Kidney (tissue), 14 donors: ENCODE results near the gene FBXL16. TPM values are rescaled to one million over a fixed set of nuclear protein-coding genes. Genes with fewer than 3 reads are reported as not detected.

Experiments
- DNase-seq, 5 donors: peaks; one replicate each; pipeline ENCODE4 v3.0.0-alpha.2; 2013 to 2020
- FAIRE-seq: peaks from 2 replicates; lab custom pipeline; 2012; peaks lifted over from hg19 to GRCh38; lab: Jason Lieb, UNC
- H3K27ac ChIP-seq, 2 donors: one replicate each; pipeline ENCODE4 v1.7.0; 2013; ENCODE audit warnings: low read depth in 2 of 2, low read length in 2 of 2, inconsistent platforms in 1 of 2
- H3K27me3 ChIP-seq: one replicate; pipeline ENCODE4 v1.7.1; 2013; ENCODE audit warnings: low read length, inconsistent platforms; ENCODE audit not compliant: control insufficient read depth, insufficient read depth
- H3K36me3 ChIP-seq, 3 donors: one replicate each; pipeline versions ENCODE4 v1.7.0 to v1.7.1; 2013; ENCODE audit warnings: low read length in 3 of 3, control low read depth in 1 of 3, inconsistent platforms in 1 of 3; ENCODE audit not compliant: insufficient read depth in 3 of 3, control insufficient read depth in 2 of 3
- H3K4me1 ChIP-seq, 3 donors: one replicate each; pipeline versions ENCODE4 v1.7.0 to v1.7.1; 2013; ENCODE audit warnings: low read length in 3 of 3, inconsistent platforms in 1 of 3, low read depth in 1 of 3; ENCODE audit not compliant: control insufficient read depth in 2 of 3, insufficient read depth in 2 of 3
- H3K4me3 ChIP-seq, 3 donors: one replicate each; pipeline versions ENCODE4 v1.7.0 to v1.8.1; 2013; ENCODE audit warnings: low read length in 3 of 3, control low read depth in 1 of 3, inconsistent platforms in 1 of 3
- H3K9ac ChIP-seq, 3 donors: one replicate each; pipeline versions ENCODE4 v1.7.0 to v1.7.1; 2013; ENCODE audit warnings: low read length in 3 of 3, control low read depth in 1 of 3, inconsistent platforms in 1 of 3
- H3K9me3 ChIP-seq, 3 donors: one replicate each; pipeline versions ENCODE4 v1.7.0 to v1.7.1; 2013; ENCODE audit warnings: low read length in 3 of 3, control low read depth in 1 of 3, inconsistent platforms in 1 of 3; ENCODE audit not compliant: control insufficient read depth in 2 of 3, insufficient read depth in 1 of 3
- intact Hi-C: fragments of 100-400 bp; cut with DNase I; formaldehyde crosslinking; loops from one replicate; pipeline ENCODE4 v1.11.1; 2022
- polyA plus RNA-seq: library from polyadenylated mRNA; stranded (reverse); fragments of 350-450 nt; fragmentation: Illumina TruSeq; extraction: RNeasy Lipid Tissue Mini Kit (QIAGEN cat#74804); gene quantifications from one replicate; pipeline ENCODE4 v1.2.3, GENCODE V29; 2014; ENCODE audit warnings: low read depth, low replicate concordance; ENCODE audit not compliant: insufficient read depth
- total RNA-seq: library from RNA; stranded (reverse); fragmentation: NEBNext Ultra II Directional; extraction: Animal tissue kit (Norgen Biotek cat#: 25700); gene quantifications from one replicate; pipeline ENCODE4 v1.2.1, GENCODE V29; 2021
- TF ChIP-seq, protein P1 (sequence below): IDR thresholded peaks from 3 replicates; pipeline ENCODE4 v1.5.1; 2012; ENCODE audit warnings: mild to moderate bottlenecking, moderate library complexity, borderline replicate concordance; ENCODE audit not compliant: insufficient read depth; ENCODE audit errors: extremely low read depth
- donor health status: control.
- donor health status: control.
- donor health status: control.
- donor health status: control.
- donor health status: control.
- donor health status: DM: yes; HTN: yes; CAD: no.
- donor health status: Normal renal cell carcinoma (clear cell type).

The FBXL16 gene
- total and polyA plus RNA-seq, 2 donors from 2014 or later: 12.0 to 44.9 TPM

DNA sequence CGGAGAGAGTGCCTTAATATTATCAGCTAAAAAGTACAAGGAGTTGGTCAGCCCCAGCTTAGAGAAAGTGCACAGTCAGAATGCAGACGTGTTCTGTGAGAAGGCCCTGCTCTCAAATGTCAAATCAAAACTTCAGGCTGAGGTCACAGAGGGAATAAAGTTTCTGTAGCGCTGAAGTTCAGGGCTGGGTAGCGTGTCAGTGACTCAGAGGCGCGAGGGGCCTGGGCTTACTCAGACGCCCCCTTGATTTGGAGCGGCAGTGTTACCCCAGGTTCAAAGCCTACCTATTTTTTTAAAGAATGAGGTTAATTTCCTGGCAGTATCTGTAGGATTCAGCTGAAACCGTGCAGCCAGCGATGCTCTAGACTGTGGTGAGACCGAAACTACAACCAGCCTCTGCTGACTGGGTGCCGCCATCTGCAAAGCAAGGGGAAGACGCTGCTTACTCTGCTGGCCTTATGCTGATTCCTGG, 30.4 kb upstream of the FBXL16 start:
- TF ChIP-seq, protein P1, sequence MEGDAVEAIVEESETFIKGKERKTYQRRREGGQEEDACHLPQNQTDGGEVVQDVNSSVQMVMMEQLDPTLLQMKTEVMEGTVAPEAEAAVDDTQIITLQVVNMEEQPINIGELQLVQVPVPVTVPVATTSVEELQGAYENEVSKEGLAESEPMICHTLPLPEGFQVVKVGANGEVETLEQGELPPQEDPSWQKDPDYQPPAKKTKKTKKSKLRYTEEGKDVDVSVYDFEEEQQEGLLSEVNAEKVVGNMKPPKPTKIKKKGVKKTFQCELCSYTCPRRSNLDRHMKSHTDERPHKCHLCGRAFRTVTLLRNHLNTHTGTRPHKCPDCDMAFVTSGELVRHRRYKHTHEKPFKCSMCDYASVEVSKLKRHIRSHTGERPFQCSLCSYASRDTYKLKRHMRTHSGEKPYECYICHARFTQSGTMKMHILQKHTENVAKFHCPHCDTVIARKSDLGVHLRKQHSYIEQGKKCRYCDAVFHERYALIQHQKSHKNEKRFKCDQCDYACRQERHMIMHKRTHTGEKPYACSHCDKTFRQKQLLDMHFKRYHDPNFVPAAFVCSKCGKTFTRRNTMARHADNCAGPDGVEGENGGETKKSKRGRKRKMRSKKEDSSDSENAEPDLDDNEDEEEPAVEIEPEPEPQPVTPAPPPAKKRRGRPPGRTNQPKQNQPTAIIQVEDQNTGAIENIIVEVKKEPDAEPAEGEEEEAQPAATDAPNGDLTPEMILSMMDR: no peak
- Histone ChIP-seq H3K4me1 (peaks cover 0 to 9% (median 0%) of the 10 kb centered on the region in 3 donors), H3K4me3 (no peak overlapping the region), H3K9me3 (no peaks in the 10 kb centered on the region), H3K9ac (no peak overlapping the region), H3K27ac (no peak overlapping the region), H3K36me3 (peaks cover 0 to 3% (median 0%) of the 10 kb centered on the region in 3 donors), H3K27me3 (no peaks in the 10 kb centered on the region)
- FAIRE-seq: no peak
- no peak for DNase-seq
- intact Hi-C loops: no loop called here

DNA sequence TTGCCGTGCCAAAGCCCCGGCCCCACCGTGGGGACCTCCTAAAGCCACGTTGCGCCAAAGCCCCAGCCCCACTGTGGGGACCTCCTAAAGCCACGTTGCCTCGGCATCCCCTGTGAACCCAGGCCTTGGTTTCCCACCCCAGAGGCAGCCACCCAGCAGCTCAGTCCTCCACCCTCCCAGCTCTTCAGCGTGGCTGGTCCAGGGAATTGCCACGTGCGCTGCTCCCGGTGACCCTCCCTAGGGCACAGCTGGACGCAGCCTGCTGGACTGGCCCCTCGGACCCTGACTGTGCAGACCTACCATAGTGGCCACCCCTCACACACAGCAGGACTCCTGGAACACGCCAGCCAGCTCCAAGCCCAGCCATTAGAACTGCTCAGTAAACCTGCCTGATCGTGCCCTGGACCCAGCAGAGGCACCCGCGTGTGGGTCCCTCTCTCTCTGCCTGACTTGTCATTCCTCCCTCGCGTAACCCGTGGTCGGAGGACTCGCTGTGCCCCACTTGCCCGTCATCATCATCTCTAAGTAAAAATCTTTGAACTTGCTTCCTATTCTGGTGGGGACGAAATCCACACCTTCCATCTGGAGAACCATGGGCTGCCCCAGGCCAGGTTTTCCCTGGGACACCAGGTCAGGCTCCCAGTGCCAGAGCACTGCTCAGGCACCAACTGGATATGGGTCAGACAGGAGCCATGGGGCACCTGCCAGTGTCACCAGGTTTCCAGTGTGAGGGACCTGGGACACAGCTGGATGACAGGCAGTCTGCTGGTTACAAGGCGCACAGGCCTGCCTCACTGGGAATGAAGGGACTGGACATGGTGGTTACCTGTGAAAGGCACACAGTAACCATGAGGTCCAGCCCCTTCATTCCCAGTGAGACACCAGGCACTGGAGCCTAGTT, 29.6 kb upstream of the FBXL16 start:
- peaks cover 0 to 3% (median 0%) of the 10 kb centered on the region in 3 donors for H3K36me3 ChIP-seq
- intact Hi-C loops: no loop called here
- DNase-seq (no peak), FAIRE-seq (no peak)
- H3K4me1 ChIP-seq: peaks cover 0 to 9% (median 0%) of the 10 kb centered on the region in 3 donors
- H3K27ac ChIP-seq: no peak overlapping the region
- no peaks in the 10 kb centered on the region for H3K9me3 ChIP-seq
- no peak overlapping the region for H3K9ac ChIP-seq
- H3K4me3 ChIP-seq: no peak overlapping the region
- H3K27me3 ChIP-seq: no peaks in the 10 kb centered on the region
- TF ChIP-seq, protein P1: no peak

DNA sequence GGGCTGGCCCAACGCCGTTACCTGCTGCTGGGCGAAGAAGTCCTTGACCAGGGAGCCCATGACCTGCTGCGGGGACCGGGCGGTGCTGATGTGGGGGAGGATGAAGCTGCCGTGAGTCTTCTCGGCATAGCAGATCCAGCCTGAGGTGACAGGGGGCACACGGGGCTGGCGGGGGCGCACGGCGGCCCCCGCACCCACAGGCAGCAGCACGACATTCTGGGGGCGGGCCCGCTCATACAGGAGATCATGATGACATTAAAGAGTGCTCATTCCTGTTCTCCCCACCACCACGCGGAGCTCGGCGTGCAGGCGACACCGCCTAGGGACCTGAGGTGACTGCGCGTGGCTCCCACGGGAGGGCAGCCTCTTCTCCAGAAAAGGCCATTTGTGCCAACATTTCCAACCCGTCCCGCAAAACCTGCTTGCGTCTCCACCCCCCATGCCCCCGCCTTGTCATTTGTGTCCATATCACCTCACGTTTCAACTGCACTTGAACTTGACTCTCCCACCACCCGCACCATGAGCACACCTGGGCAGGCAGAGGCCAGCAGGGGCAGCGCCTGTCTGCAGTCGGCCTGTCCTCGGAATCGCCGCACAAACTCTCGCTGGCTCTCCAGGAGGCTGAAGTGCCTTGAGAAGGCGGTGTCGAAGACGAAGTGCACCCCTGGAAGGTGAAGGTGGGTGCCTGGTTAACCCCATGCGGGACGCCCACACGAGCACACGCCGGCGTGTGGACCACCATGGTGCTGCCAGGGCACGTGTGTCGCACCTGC, 28.8 kb upstream of the FBXL16 start:
- DNase-seq (no peak), FAIRE-seq (no peak)
- TF ChIP-seq, protein P1: no peak
- Histone ChIP-seq H3K9ac (no peak overlapping the region), H3K36me3 (peaks cover 0 to 3% (median 0%) of the 10 kb centered on the region in 3 donors), H3K4me3 (no peak overlapping the region), H3K9me3 (no peaks in the 10 kb centered on the region), H3K27ac (no peak overlapping the region), H3K4me1 (peaks cover 0 to under 1% (median 0%) of the 10 kb centered on the region in 3 donors), H3K27me3 (no peaks in the 10 kb centered on the region)
- intact Hi-C loops: no loop called here
